Measurements from ENCODE around the gene TBC1D24.
A peak's percentile ranks its signal among the peaks of the same experiment; 100 is the strongest.

TBC1D24 gene

GRCh38 chr16:2529961-2530628 lies 55.2 kb downstream of the TBC1D24 start:
- Histone ChIP-seq H3K4me1 (peaks cover 3% of the 10 kb centered on the region), H3K9me3 (ENCODE audit: control insufficient read depth, low read length) (no peaks in the 10 kb centered on the region), H2AFZ (no peak overlapping the region), H3K4me3 (ENCODE audit: low read depth, low read length) (no peak overlapping the region), H3K4me2 (ENCODE audit: low read length) (no peak overlapping the region), H3K9ac (no peak overlapping the region), H3K27ac (no peak overlapping the region), H3K27me3 (ENCODE audit: control insufficient read depth, insufficient read depth, low read length) (no peaks in the 10 kb centered on the region), H3K79me2 (peaks cover 3% of the 10 kb centered on the region), H3K36me3 (ENCODE audit: control insufficient read depth, insufficient read depth, low read length) (no peaks in the 10 kb centered on the region)
- no peak for TF ChIP-seq CTCF (IDR thresholded peaks at IDR 0.05)

GRCh38 chr16:2530629-2531318 lies 55.8 kb downstream of the TBC1D24 start:
- no peak for TF ChIP-seq CTCF (IDR thresholded peaks at IDR 0.05)
- no peaks in the 10 kb centered on the region for H3K27me3 ChIP-seq (ENCODE audit: control insufficient read depth, insufficient read depth, low read length)
- H2AFZ ChIP-seq: no peak overlapping the region
- H3K4me2 ChIP-seq (ENCODE audit: low read length): no peak overlapping the region
- H3K79me2 ChIP-seq: peaks cover 3% of the 10 kb centered on the region
- peak overlapping the region; percentile 9 for H3K27ac ChIP-seq
- H3K4me3 ChIP-seq (ENCODE audit: low read depth, low read length): no peak overlapping the region
- H3K4me1 ChIP-seq: peaks cover 3% of the 10 kb centered on the region
- H3K9ac ChIP-seq: no peak overlapping the region
- no peaks in the 10 kb centered on the region for H3K9me3 ChIP-seq (ENCODE audit: control insufficient read depth, low read length)
- no peaks in the 10 kb centered on the region for H3K36me3 ChIP-seq (ENCODE audit: control insufficient read depth, insufficient read depth, low read length)

- Histone ChIP-seq H2AFZ (peak within 1 kb of the TSS; percentile 90), H3K4me2 (ENCODE audit: low read length) (peak within 1 kb of the TSS; percentile 100), H3K27me3 (ENCODE audit: control insufficient read depth, insufficient read depth, low read length) (no peaks in the 10 kb centered on the region), H3K4me3 (ENCODE audit: low read depth, low read length) (peak within 1 kb of the TSS; percentile 77), H3K27ac (peak within 1 kb of the TSS; percentile 64), H3K36me3 (ENCODE audit: control insufficient read depth, insufficient read depth, low read length) (no peaks in the 10 kb centered on the region), H3K9ac (no peak within 1 kb of the TSS), H3K4me1 (peaks cover 3% of the 10 kb centered on the region), H3K79me2 (no peaks in the 10 kb centered on the region), H3K9me3 (ENCODE audit: control insufficient read depth, low read length) (no peaks in the 10 kb centered on the region)
- TF ChIP-seq CTCF (IDR thresholded peaks at IDR 0.05): no peak
These were observed 56.4 kb downstream of the TBC1D24 start, which contains the start of gene CEMP1 for GRCh38 chr16:2531371-2531695. Gene CEMP1, minus strand, starts transcription at chr16:2531408. Its CDS starts 335 bp downstream, at chr16:2531073.

- H3K4me1 ChIP-seq: peaks cover 3% of the 10 kb centered on the region
- H3K9me3 ChIP-seq (ENCODE audit: control insufficient read depth, low read length): no peaks in the 10 kb centered on the region
- no peak for TF ChIP-seq CTCF (IDR thresholded peaks at IDR 0.05)
These were observed 57.0 kb downstream of the TBC1D24 start for GRCh38 chr16:2531696-2532493.

More at GRCh38 chr16:2531696-2532493, 57.0 kb downstream of the TBC1D24 start:
- Histone ChIP-seq H3K4me3 (ENCODE audit: low read depth, low read length) (peak overlapping the region; percentile 77), H3K9ac (no peak overlapping the region), H2AFZ (peak overlapping the region; percentile 90), H3K27me3 (ENCODE audit: control insufficient read depth, insufficient read depth, low read length) (no peaks in the 10 kb centered on the region), H3K27ac (peak overlapping the region; percentile 64), H3K4me2 (ENCODE audit: low read length) (peak overlapping the region; percentile 100), H3K36me3 (ENCODE audit: control insufficient read depth, insufficient read depth, low read length) (no peaks in the 10 kb centered on the region), H3K79me2 (no peaks in the 10 kb centered on the region)

All from parathyroid adenoma (tissue), 2 donors.